OCI-LY7 (cell line): Measurements from ENCODE around the gene MTCL1. TPM values are rescaled to one million over a fixed set of nuclear protein-coding genes. Genes with fewer than 3 reads are reported as not detected.

Source experiments
- BruUV-seq: library from RNA; stranded (reverse); fragments of 400-500 nt; replicated peaks from 2 replicates; lab custom pipeline; 2021; lab: Mats Ljungman, UMichigan
- CTCF ChIA-PET: fragments of 300-600 bp; sonication (Branson Sonifier 250); formaldehyde crosslinking; loops from one replicate; lab custom pipeline; 2022; ENCODE audit warnings: antibody characterized with exemption; ENCODE audit not compliant: unreplicated experiment; lab: Charles Lee
- POLR2A ChIA-PET: fragments of 300-600 bp; sonication (Branson Sonifier 250); formaldehyde crosslinking; loops from one replicate; lab custom pipeline; 2022; ENCODE audit warnings: antibody characterized with exemption; lab: Charles Lee
- DNase-seq: peaks from one replicate; pipeline ENCODE4 v3.0.0-alpha.2; 2015; ENCODE audit warnings: low spot score
- H2AFZ ChIP-seq: fragments of 200-600 bp; sonication (generic), shearing (Covaris generic); 2 replicates; pipeline ENCODE4 v1.6.1; 2014; ENCODE audit warnings: mild to moderate bottlenecking, antibody characterized with exemption, low read length, moderate library complexity
- H3K27ac ChIP-seq: fragments of 200-600 bp; sonication (generic); 2 replicates; pipeline ENCODE4 v1.5.1; 2014; ENCODE audit warnings: mixed run types, low read depth, mild to moderate bottlenecking, moderate library complexity, low read length, inconsistent platforms; ENCODE audit not compliant: poor library complexity, severe bottlenecking
- H3K36me3 ChIP-seq: fragments of 200-600 bp; sonication (generic); 2 replicates; pipeline ENCODE4 v1.6.1; 2014; ENCODE audit warnings: mild to moderate bottlenecking, antibody characterized with exemption, low read length, moderate library complexity, mixed read lengths; ENCODE audit not compliant: insufficient read depth
- H3K4me1 ChIP-seq: fragments of 200-600 bp; sonication (generic); 2 replicates; pipeline ENCODE4 v1.5.1; 2014; ENCODE audit warnings: mild to moderate bottlenecking, low read length; ENCODE audit not compliant: insufficient read depth, poor library complexity, severe bottlenecking
- H3K4me2 ChIP-seq: fragments of 200-600 bp; sonication (generic); 2 replicates; pipeline ENCODE4 v1.6.1; 2014; ENCODE audit warnings: mild to moderate bottlenecking, low read length
- H3K4me3 ChIP-seq: fragments of 200-600 bp; sonication (generic); 2 replicates; pipeline ENCODE4 v1.5.1; 2014; ENCODE audit warnings: mild to moderate bottlenecking, low read depth, low read length; ENCODE audit not compliant: poor library complexity, severe bottlenecking
- H3K79me2 ChIP-seq: fragments of 200-600 bp; sonication (generic); 2 replicates; pipeline ENCODE4 v1.6.1; 2016; ENCODE audit warnings: low read depth, mild to moderate bottlenecking, low read length, moderate library complexity, mixed read lengths; ENCODE audit not compliant: insufficient read depth
- H3K9me2 ChIP-seq: fragments of 200-600 bp; sonication (generic); 2 replicates; pipeline ENCODE4 v1.6.1; 2016; ENCODE audit warnings: mild to moderate bottlenecking, low read length, mixed read lengths; ENCODE audit not compliant: insufficient read depth
- H3K9me3 ChIP-seq: fragments of 200-600 bp; sonication (generic); 2 replicates; pipeline ENCODE4 v1.6.1; 2014; ENCODE audit warnings: mild to moderate bottlenecking, mixed run types, low read length, mixed read lengths
- H4K20me1 ChIP-seq: fragments of 200-600 bp; sonication (generic); 2 replicates; pipeline ENCODE4 v1.6.1; 2014; ENCODE audit warnings: mild to moderate bottlenecking, antibody characterized with exemption, low read length, moderate library complexity, mixed read lengths; ENCODE audit not compliant: insufficient read depth
- EZH2phosphoT487 ChIP-seq: fragments of 200-600 bp; sonication (generic); IDR thresholded peaks from 2 replicates; pipeline ENCODE4 v1.6.1; 2018; ENCODE audit warnings: low read depth, borderline replicate concordance, mild to moderate bottlenecking, mixed run types, antibody characterized with exemption, low read length, moderate library complexity, mixed read lengths
- intact Hi-C: fragments of 100-400 bp; cut with micrococcal nuclease; formaldehyde crosslinking; loops from one replicate; pipeline ENCODE4 v1.10.0; 2022; ENCODE audit not compliant: unreplicated experiment
- total RNA-seq, 2 experiments: library from RNA; depleted of rRNA in 1 of 2; stranded (reverse); fragments of >200 nt in 1 of 2; shearing (Covaris generic) in 1 of 2; gene quantifications; 2 replicates each; pipeline ENCODE4 v1.2.3, GENCODE V29; 2014 to 2022
- TF ChIP-seq, protein P1 (sequence below): fragments of 200-600 bp; sonication (generic); conservative IDR thresholded peaks from 2 replicates; pipeline ENCODE4 v1.5.1; 2014; ENCODE audit warnings: mild to moderate bottlenecking, antibody characterized with exemption, low read length, moderate library complexity, mixed read lengths

MTCL1 gene
- total RNA-seq, 2 experiments from 2014 or later, result 96.8 to 159 TPM

DNA sequence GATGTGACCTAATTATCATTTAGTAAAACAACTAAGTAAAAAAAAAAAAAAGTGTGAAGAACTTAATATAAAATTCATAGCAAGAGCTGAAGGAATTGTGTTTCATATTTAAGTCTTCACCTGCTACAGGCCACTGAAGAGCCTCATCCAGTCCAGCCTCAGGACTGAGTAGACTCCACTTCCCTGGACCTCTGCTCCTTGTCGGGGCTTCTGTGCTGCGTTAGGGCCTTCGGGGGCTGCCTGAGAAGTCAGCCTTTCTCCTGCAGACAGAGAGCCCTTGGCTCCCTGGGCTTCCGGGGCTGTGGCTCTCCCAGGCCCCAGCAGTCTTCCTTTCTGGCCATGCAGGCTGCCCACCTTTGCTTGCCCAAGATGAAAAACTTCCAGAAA, 95.5 kb downstream of the MTCL1 start:
- Histone ChIP-seq H3K4me1 (no peaks in the 10 kb centered on the region), H3K9me2 (no peaks in the 10 kb centered on the region), H3K79me2 (no peaks in the 10 kb centered on the region), H4K20me1 (no peaks in the 10 kb centered on the region), H3K27ac (no peak overlapping the region), H3K36me3 (peaks cover 87% of the 10 kb centered on the region), H3K9me3 (no peaks in the 10 kb centered on the region), H3K4me2 (no peak overlapping the region), H2AFZ (no peak overlapping the region), H3K4me3 (no peak overlapping the region)
- POLR2A ChIA-PET, result interaction anchor here (0.7 to 1.6 kb wide), 7 partner anchors 10 to 110 kb away, joined by 3 to 5 read pairs (median 4); no protein-coding TSS in a partner anchor
- no peak for DNase-seq
- BruUV-seq, result no TSS peak
- intact Hi-C loops, result no loop called here
- TF ChIP-seq, protein P1, sequence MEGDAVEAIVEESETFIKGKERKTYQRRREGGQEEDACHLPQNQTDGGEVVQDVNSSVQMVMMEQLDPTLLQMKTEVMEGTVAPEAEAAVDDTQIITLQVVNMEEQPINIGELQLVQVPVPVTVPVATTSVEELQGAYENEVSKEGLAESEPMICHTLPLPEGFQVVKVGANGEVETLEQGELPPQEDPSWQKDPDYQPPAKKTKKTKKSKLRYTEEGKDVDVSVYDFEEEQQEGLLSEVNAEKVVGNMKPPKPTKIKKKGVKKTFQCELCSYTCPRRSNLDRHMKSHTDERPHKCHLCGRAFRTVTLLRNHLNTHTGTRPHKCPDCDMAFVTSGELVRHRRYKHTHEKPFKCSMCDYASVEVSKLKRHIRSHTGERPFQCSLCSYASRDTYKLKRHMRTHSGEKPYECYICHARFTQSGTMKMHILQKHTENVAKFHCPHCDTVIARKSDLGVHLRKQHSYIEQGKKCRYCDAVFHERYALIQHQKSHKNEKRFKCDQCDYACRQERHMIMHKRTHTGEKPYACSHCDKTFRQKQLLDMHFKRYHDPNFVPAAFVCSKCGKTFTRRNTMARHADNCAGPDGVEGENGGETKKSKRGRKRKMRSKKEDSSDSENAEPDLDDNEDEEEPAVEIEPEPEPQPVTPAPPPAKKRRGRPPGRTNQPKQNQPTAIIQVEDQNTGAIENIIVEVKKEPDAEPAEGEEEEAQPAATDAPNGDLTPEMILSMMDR, result no peak
- no peak for TF ChIP-seq EZH2phosphoT487
- CTCF ChIA-PET, result no interaction called here

DNA sequence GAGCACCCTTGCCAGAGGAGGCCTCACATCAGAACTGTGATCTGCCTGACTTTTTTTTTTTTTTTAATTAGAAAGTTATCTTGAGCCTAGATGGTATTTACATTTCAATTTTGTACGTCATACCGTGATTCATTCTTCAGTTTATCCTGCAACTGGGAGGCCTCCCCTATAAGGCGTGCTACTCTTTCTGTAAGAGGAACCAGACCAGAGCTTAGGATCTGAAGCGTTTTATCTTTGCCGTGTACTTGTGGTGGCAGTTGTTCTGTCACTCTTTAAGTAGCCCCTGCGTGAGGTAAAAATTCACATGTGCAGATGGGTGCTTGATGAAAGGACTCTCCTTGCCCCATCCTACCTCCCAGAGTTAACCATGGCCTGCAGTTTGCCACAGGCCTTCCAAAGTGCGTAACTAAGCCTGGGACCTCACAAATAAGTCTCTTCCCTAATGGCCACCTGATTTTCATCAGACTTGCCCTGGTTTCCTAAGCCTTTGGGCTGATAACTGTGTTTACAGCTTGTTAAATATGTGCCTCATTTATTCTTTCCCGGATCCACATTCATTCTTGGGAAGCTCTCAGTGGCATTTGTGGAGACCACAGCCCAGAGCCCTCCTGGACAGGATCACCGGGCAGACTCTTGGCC, 96.0 kb downstream of the MTCL1 start:
- Histone ChIP-seq H3K27ac (no peak overlapping the region), H3K79me2 (no peaks in the 10 kb centered on the region), H3K4me1 (no peaks in the 10 kb centered on the region), H3K9me3 (no peaks in the 10 kb centered on the region), H4K20me1 (no peaks in the 10 kb centered on the region), H3K36me3 (peaks cover 87% of the 10 kb centered on the region), H3K9me2 (no peaks in the 10 kb centered on the region), H2AFZ (no peak overlapping the region), H3K4me2 (no peak overlapping the region), H3K4me3 (no peak overlapping the region)
- no peak for DNase-seq
- ChIA-PET POLR2A (interaction anchor here (1.1 to 1.2 kb wide), 2 partner anchors 14 to 21 kb away, joined by 3 read pairs; no protein-coding TSS in a partner anchor), CTCF (no interaction called here)
- TF ChIP-seq, protein P1, result no peak
- no peak for TF ChIP-seq EZH2phosphoT487
- no TSS peak for BruUV-seq
- intact Hi-C loops, result no loop called here

DNA sequence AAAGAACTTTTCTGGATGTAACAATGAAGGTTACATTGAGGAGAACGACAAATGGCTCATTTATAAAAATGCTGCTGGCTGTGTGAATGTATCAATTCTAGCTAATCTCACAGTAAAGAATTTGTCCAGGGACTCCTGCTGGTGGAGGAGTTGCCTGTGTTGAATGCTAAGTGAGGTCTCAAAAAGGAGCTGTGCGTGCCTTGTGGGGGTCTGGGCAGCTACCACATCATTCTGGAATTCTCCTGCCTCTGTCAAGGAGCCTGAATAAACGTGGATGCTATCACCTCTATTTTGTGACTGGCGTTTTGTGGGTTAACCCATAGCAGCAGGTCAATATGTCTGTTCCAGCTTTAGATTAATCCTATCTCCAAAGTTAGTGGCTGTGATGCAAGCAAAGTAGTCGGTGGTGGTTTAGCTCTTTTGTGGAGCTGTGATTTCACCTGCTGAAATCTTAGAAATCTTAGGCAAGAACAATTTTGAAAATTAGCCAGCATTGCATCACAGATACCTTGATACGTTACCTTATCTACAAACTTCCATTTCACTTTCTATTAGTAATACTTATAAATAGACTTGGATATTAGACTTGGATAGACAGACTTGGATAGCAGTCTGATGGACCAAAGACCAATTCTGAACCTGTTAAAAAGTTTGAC, 96.8 kb downstream of the MTCL1 start:
- Histone ChIP-seq H3K9me2 (no peaks in the 10 kb centered on the region), H3K27ac (no peak overlapping the region), H3K9me3 (no peaks in the 10 kb centered on the region), H4K20me1 (no peaks in the 10 kb centered on the region), H3K4me3 (no peak overlapping the region), H3K79me2 (no peaks in the 10 kb centered on the region), H3K4me2 (no peak overlapping the region), H3K4me1 (no peaks in the 10 kb centered on the region), H3K36me3 (peaks cover 85% of the 10 kb centered on the region), H2AFZ (no peak overlapping the region)
- TF ChIP-seq EZH2phosphoT487, result no peak
- TF ChIP-seq, protein P1, result no peak
- ChIA-PET CTCF (no interaction called here), POLR2A (interaction anchor here (0.6 to 0.9 kb wide), 2 partner anchors 10 to 15 kb away, joined by 3 read pairs; no protein-coding TSS in a partner anchor)
- BruUV-seq, result no TSS peak
- intact Hi-C loops, result no loop called here
- DNase-seq, result no peak
